SW 1271 (cell line): ENCODE results near the gene SALL2.

Experiments used
- DNase-seq, 2 experiments: peaks; one replicate each; lab custom pipeline; 2025; lab: John Stamatoyannopoulos, UW

Gene SALL2

DNA sequence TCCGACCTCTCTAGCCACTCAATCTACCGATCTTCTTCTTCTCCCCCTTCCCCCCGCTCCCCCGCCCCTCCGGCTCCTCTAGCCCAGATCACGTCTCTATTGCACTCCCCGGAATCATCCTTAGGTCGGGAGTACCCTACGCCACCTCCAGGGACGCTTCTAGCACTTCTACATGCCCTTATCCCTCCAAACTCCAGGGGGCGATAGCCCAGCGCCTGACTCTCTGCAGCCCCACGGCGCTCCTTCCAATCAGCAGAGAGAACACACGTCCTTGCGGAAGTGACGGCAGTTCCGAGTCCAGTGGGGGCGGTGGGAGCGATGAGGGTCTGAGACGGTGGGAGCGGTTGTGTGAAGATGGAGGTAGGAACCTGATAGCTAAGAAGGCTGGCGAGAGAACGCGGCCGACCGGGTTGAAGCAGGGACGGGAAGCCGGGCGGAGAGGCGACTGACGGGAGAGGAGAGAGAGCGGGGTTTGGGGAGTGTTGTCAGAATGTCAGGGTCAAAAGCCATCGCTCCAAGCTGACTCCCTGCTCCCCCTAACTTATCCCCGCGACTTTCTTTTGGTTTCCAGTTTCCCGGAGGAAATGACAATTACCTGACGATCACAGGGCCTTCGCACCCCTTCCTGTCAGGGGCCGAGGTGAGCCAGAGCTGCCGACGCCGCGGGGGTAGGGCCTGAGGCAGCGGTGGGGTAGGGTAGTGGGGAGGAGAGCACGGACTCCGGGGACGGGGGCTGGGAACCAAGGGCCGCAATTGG is 49.0 kb downstream of the SALL2 start, which contains the start of the genes RAB2B and TOX4:
Gene RAB2B, minus strand, starts transcription at position 35 of the 757 bp plus-strand sequence. CDS start 87 bp downstream, outside the sequence.
Gene TOX4, plus strand, starts transcription at position 271 of the 757 bp plus-strand sequence. Its CDS starts 84 bp downstream, at position 355.
- DNase-seq: peak; percentile 98 to 99

- DNase-seq: peak in 1 of 2 experiments; percentile 90
Measured at GRCh38 chr14:21476523-21476924, 49.6 kb downstream of the SALL2 start.

DNA sequence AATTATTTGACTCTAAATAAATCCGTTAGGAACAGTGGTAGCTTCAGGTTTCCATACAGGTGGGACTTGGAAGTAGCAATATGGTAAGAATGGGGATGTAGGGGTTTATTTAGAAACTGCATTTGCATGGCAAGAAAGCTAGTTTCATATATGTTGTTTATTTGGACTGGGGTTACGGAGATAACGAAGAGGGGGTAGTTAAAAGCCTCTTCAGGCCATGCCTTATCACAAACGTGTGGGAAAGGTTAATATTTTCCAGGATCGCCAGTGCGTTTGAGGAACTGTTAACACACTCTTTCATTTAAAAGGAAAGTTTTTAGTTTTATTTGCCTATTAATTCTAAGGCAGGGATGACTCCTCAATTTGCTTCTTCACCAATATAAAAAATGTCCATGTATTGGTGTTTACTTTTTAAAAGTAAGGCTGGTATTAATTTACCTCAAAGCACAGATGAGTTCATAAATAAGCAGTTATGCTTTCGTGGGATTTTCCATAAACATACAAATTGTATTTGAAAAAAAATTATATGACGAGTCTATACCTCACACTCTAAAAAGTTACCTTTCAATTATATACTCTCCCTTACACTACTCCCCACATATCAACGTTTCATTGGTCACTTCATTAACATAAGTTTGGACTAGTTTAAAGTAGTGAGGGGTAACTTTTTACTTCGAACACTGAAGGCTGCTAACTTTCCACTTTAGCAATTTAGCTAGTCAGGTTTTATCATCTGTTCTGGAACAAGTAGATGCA is 50.2 kb downstream of the SALL2 start:
- DNase-seq: no peak
